K562 (cell line): ENCODE measurements around the gene TUBB2A. TPM values are rescaled to one million over a fixed set of nuclear protein-coding genes. Genes with fewer than 3 reads are reported as not detected.

Source experiments
- BACH1 ChIP-seq: fragments of 200-800 bp; sonication (Bioruptor generic); IDR thresholded peaks from 2 replicates; pipeline ENCODE4 v1.6.1; 2016; ENCODE audit warnings: missing genetic modification characterization, missing compliant biosample characterization
- CHD7 ChIP-seq: fragments of 200-600 bp; sonication (generic); IDR thresholded peaks from one replicate; pipeline ENCODE4 v1.6.1; 2012; ENCODE audit warnings: mild to moderate bottlenecking, low read depth, low read length, inconsistent platforms
- IRF2 ChIP-seq: sonication (generic); formaldehyde crosslinking; IDR thresholded peaks from 2 replicates; pipeline ENCODE4 v1.8.1; 2022; ENCODE audit warnings: mild to moderate bottlenecking, missing genetic modification reagents
- STAT6 ChIP-seq: sonication (generic); formaldehyde crosslinking; IDR thresholded peaks from 2 replicates; pipeline ENCODE4 v1.8.1; 2023; ENCODE audit warnings: mild to moderate bottlenecking, missing genetic modification reagents
- TCF15 ChIP-seq: fragments of 250-450 bp; sonication (Bioruptor Pico); IDR thresholded peaks from 2 replicates; pipeline ENCODE4 v1.8.0; 2022; ENCODE audit warnings: moderate library complexity, mild to moderate bottlenecking, inconsistent platforms
- ZBTB26 ChIP-seq: fragments of 450-650 bp; formaldehyde crosslinking; IDR thresholded peaks from 2 replicates; pipeline ENCODE4 v1.4.0; 2022; ENCODE audit warnings: missing genetic modification characterization
- ZFP91 ChIP-seq: sonication (generic); formaldehyde crosslinking; IDR thresholded peaks from 2 replicates; pipeline ENCODE4 v1.8.0; 2022; ENCODE audit warnings: mild to moderate bottlenecking, missing genetic modification reagents
- ZNF778 ChIP-seq: fragments of 450-650 bp; formaldehyde crosslinking; IDR thresholded peaks from 2 replicates; pipeline ENCODE4 v1.4.0; 2020; ENCODE audit warnings: mild to moderate bottlenecking, moderate library complexity
- polyA plus RNA-seq, 8 experiments: library from polyadenylated mRNA; depleted of rRNA in 4 of 8; stranded (reverse) in 5 of 8; unstranded in 3 of 8; fragments of >200 nt; fragmentation: Nextera tagmentation in 2 of 8; fragmentation: Illumina TruSeq in 1 of 8; extraction: Ambion mirVana in 2 of 8; extraction: Trizol in 1 of 8; gene quantifications; 2 replicates each; pipeline versions ENCODE4 v1.2.1 to v1.2.3, GENCODE V29; 2011 to 2014; ENCODE audit warnings: inconsistent platforms in 1 of 8, missing spikeins in 1 of 8
- total RNA-seq, 7 experiments: library from RNA; depleted of rRNA in 6 of 7; stranded (reverse); fragments of >200 nt in 6 of 7; fragmentation: Illumina TruSeq in 2 of 7; extraction: Trizol in 2 of 7; gene quantifications; 2 replicates each; pipeline versions ENCODE4 v1.2.1 to v1.2.3, GENCODE V29; 2011 to 2021; ENCODE audit warnings: low replicate concordance in 1 of 7

TUBB2A gene
- total and polyA plus RNA-seq, 9 of the 15 experiments (the other 6 are each of a cell fraction or from before 2014, with no cell fraction given), result 3.6 to 92.1 (median 45.6) TPM

GRCh38 chr6:3162565-3163247, 5.4 kb upstream of the TUBB2A start (continued):
- TF ChIP-seq CHD7, result no peak
- peak; percentile 88; the same call in 1 of the 2 replicates for TF ChIP-seq ZBTB26 (CRISPR knock-in tag)
- 0 out of 2 replicates have a peak, but pooled peaks have one; percentile 71 for TF ChIP-seq TCF15 (CRISPR knock-in tag)
- no peak for TF ChIP-seq ZNF778 (CRISPR knock-in tag)
- no peak for TF ChIP-seq ZFP91 (CRISPR knock-in tag)
- TF ChIP-seq IRF2 (CRISPR knock-in tag), result no peak
- no peak for TF ChIP-seq STAT6 (CRISPR knock-in tag)
- no peak for TF ChIP-seq BACH1 (tag)
